KOPT-K1 (cell line): Measurements from ENCODE around the gene DHRSX.
"Not testable (repeated sequence)": the region's sequence is repeated elsewhere in the genome, so short reads cannot be mapped to it uniquely, and the experiment has no call there.

Source experiments
- H3K27ac ChIP-seq: fragments of 200-600 bp; sonication (generic); 2 replicates; pipeline ENCODE4 v1.5.1; 2016; ENCODE audit warnings: antibody characterized with exemption, mild to moderate bottlenecking, low read depth, low read length; ENCODE audit not compliant: poor library complexity, severe bottlenecking
- H3K36me3 ChIP-seq: fragments of 200-600 bp; sonication (generic); 2 replicates; pipeline ENCODE4 v1.5.1; 2017; ENCODE audit warnings: antibody characterized with exemption, mild to moderate bottlenecking, low read length, moderate library complexity; ENCODE audit not compliant: insufficient read depth
- H3K9me3 ChIP-seq: fragments of 200-600 bp; sonication (generic); 2 replicates; pipeline ENCODE4 v1.5.1; 2017; ENCODE audit warnings: antibody characterized with exemption, low read length, mild to moderate bottlenecking; ENCODE audit not compliant: insufficient read depth, poor library complexity, severe bottlenecking

DHRSX gene

GRCh38 chrX:2478546-2479419, 22.0 kb downstream of the DHRSX start:
- Histone ChIP-seq H3K9me3 (no peaks in the 10 kb centered on the region), H3K36me3 (peaks cover 9% of the 10 kb centered on the region; the same call in 1 of the 2 replicates), H3K27ac (no peak overlapping the region)

- not testable (repeated sequence) for H3K27ac ChIP-seq, H3K36me3 ChIP-seq, H3K9me3 ChIP-seq
These were observed 23.5 kb downstream of the DHRSX start for GRCh38 chrX:2477313-2477712.

DNA sequence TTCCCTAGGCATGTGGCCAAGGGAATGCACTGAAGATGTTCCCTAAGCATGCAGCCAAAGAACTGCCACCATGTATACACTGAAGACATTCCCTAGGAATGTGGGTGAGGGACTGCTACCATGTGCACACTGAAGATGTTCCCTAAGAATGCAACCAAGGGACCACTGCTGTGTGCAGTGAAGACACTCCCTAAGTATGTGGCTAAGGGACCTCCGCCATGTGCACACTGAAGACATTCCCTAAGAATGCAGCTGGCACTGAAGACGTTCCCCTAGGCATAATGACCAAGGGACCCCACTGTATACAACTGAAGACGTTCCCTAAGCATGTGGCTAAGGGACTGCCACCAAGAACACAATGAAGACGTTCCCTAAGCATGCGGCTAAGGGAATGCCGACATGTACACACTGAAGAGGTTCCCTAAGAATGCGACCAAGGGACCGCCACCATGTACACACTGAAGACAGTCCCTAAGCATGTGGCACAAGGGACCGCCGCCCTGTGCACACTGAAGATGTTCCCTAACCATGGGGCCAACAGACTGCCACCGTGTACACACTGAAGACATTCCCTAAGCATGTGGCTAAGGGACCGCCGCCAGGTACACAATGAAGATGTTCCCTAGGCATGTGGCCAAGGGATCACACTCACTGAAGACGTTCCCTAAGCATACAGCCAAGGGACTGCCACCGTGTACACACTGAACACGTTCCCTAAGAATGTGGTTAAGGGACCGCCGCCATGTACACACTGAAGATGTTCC, 25.6 kb downstream of the DHRSX start:
- H3K36me3 ChIP-seq, result peaks cover 8% of the 10 kb centered on the region; the same call in 1 of the 2 replicates
- no peak overlapping the region for H3K27ac ChIP-seq
- H3K9me3 ChIP-seq, result no peaks in the 10 kb centered on the region

GRCh38 chrX:2474280-2474962, 26.4 kb downstream of the DHRSX start:
- Histone ChIP-seq H3K27ac (no peak overlapping the region), H3K9me3 (no peaks in the 10 kb centered on the region), H3K36me3 (0 out of 2 replicates have a peak, but pooled peaks cover under 1% of the 10 kb centered on the region)

DNA sequence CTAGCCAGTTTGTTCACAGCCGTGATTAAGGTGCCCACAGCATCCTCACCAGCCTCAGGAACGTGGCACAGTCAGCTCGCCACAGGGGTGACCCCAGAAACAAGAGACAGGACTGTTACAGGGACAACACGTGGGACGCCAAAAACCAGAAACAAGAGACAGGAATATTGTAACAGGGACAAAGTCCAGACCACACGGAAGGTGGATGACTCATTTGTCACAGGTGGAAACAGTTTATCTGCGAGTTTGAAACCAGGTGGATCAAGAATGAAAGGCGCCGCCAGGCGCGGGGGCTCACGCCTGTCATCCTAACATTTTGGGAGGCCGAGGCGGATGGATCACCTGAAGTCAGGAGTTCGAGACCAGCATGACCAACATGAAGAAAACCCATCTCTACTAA, 27.7 kb downstream of the DHRSX start:
- not testable (repeated sequence) for H3K27ac ChIP-seq, H3K36me3 ChIP-seq

GRCh38 chrX:2471641-2472040, 29.1 kb downstream of the DHRSX start:
- Histone ChIP-seq H3K36me3 (no peaks in the 10 kb centered on the region), H3K27ac (no peak overlapping the region)

More for the DNA sequence above, 27.7 kb downstream of the DHRSX start:
- H3K9me3 ChIP-seq, result not testable (repeated sequence)

GRCh38 chrX:2471126-2471525, 29.6 kb downstream of the DHRSX start:
- H3K27ac ChIP-seq, H3K36me3 ChIP-seq, H3K9me3 ChIP-seq: not testable (repeated sequence)

More at GRCh38 chrX:2471641-2472040, 29.1 kb downstream of the DHRSX start:
- H3K9me3 ChIP-seq, result no peaks in the 10 kb centered on the region

DNA sequence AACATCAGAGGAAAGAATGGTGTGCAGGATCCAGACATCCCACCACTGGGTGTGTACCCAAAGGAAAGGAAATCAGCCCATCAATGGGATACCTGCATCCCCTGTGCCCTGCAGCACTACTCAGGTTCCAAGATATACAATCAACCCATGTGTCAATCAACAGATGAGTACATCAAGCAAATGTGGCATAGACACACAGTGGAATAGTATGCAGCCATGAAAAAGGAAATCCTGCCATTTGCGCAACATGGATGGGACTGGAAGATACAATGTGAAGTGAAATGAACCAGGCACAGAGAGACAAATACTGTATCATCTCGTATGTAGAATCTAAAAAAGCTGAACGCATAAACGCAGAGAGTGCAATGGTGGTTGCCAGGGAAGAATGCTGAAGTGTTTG, 30.9 kb downstream of the DHRSX start:
- not testable (repeated sequence) for H3K27ac ChIP-seq, H3K9me3 ChIP-seq, H3K36me3 ChIP-seq

- H3K9me3 ChIP-seq, result no peaks in the 10 kb centered on the region
- no peak overlapping the region for H3K27ac ChIP-seq
- H3K36me3 ChIP-seq, result no peaks in the 10 kb centered on the region
These were observed 31.5 kb downstream of the DHRSX start for GRCh38 chrX:2469196-2469685.

- Histone ChIP-seq H3K27ac (no peak overlapping the region), H3K36me3 (no peaks in the 10 kb centered on the region), H3K9me3 (no peaks in the 10 kb centered on the region)
These were observed 32.2 kb downstream of the DHRSX start for GRCh38 chrX:2468261-2469195.

DNA sequence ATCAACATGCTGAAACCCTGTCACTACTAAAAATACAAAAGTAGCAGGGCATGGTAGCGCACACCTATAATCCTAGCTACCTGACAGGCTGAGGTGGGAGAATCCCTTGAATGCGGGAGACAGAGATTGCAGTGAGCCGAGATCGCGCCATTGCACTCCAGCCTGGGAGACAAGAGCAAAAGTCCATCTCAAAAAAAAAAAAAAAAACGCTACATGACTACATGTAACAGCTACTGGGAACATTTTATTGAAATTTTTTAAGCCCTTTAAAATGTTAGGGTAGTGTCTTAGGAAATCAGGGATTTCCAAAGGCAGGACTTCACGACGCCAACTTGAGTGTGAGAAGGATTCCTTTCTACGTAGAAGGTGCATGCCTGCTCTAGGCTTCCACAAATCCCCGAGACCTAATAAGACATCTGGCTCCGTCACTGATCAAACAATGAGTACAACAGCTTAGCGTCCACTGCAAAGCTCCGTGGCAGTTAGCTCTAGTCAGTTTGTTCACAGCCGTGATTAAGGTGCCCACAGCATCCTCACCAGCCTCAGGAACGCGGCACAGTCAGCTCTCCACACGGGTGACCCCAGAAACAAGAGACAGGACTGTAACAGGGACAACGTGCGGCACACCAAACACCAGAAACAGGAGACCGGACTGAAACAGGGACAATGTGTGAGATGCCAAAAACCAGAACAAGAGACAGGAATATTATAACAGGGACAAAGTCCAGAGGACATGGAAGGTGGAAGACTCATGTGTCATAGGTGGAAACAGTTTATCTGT, 33.7 kb downstream of the DHRSX start:
- Histone ChIP-seq H3K36me3 (no peaks in the 10 kb centered on the region), H3K27ac (no peak overlapping the region), H3K9me3 (no peaks in the 10 kb centered on the region)

GRCh38 chrX:2464677-2465166, 36.1 kb downstream of the DHRSX start:
- no peak overlapping the region for H3K27ac ChIP-seq
- no peaks in the 10 kb centered on the region for H3K9me3 ChIP-seq
- H3K36me3 ChIP-seq, result no peaks in the 10 kb centered on the region

- Histone ChIP-seq H3K27ac (no peak overlapping the region), H3K9me3 (no peaks in the 10 kb centered on the region)
These were observed 36.7 kb downstream of the DHRSX start for GRCh38 chrX:2463973-2464676.

More at GRCh38 chrX:2463973-2464676, 36.7 kb downstream of the DHRSX start:
- H3K36me3 ChIP-seq, result no peaks in the 10 kb centered on the region
